Measurements from ENCODE around the gene CISH.

- TF ChIP-seq TAF1 (IDR thresholded peaks at IDR 0.05; ENCODE audit: control insufficient read depth, extremely low read depth, insufficient read depth, low read length, severe bottlenecking) (no peak), CTCF (IDR thresholded peaks at IDR 0.05 in 2 of 3, conservative IDR thresholded peaks at IDR 0.05 in 1 of 3; ENCODE audit: insufficient read depth in 2 of 3, low read depth in 1 of 3, low read length in 3 of 3) (no peak), POLR2A (conservative IDR thresholded peaks at IDR 0.05) (no peak), ZNF165 (CRISPR knock-in tag; IDR thresholded peaks at IDR 0.05; ENCODE audit: borderline replicate concordance) (no peak), TBL1XR1 (IDR thresholded peaks at IDR 0.05; ENCODE audit: low read length in 2 of 2) (no peak), PHB2 (IDR thresholded peaks at IDR 0.05; ENCODE audit: low read depth) (no peak), EZH2 (IDR thresholded peaks at IDR 0.05; ENCODE audit: borderline replicate concordance, low read depth, low read length) (no peak), ZNF830 (CRISPR knock-in tag; IDR thresholded peaks at IDR 0.05) (no peak), CGGBP1 (CRISPR knock-in tag; IDR thresholded peaks at IDR 0.05) (no peak)
Measured at GRCh38 chr3:50615190-50615589, 3.6 kb upstream of the CISH start.

Data from K562 (cell line).